HG03066 (cell line): ENCODE measurements around the gene CHST15.

Experiments used
- ATAC-seq: cut with Tn5 transposase; IDR thresholded peaks from one replicate; pipeline ENCODE4 v1.9.1; 2021; ENCODE audit warnings: low read depth; ENCODE audit not compliant: unreplicated experiment

CHST15 gene

DNA sequence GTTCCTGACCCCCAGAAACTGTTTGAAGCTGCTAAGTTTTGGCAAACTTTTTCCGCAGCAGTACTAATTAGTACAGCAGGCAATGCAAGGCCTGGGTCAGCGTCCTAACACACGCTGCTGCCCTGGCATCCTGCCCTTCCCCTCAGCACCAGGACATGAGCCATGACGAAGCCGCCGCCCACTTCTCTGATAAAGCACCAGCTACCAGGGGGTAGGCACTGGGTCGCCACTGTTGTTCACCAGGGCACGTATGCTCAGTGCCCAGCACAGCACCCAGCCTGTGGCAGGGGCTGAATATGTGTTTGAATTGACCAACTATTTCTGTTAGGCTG, 59.5 kb downstream of the CHST15 start:
- no peak for ATAC-seq

GRCh38 chr10:124032971-124033886, 60.2 kb downstream of the CHST15 start:
- no peak for ATAC-seq

DNA sequence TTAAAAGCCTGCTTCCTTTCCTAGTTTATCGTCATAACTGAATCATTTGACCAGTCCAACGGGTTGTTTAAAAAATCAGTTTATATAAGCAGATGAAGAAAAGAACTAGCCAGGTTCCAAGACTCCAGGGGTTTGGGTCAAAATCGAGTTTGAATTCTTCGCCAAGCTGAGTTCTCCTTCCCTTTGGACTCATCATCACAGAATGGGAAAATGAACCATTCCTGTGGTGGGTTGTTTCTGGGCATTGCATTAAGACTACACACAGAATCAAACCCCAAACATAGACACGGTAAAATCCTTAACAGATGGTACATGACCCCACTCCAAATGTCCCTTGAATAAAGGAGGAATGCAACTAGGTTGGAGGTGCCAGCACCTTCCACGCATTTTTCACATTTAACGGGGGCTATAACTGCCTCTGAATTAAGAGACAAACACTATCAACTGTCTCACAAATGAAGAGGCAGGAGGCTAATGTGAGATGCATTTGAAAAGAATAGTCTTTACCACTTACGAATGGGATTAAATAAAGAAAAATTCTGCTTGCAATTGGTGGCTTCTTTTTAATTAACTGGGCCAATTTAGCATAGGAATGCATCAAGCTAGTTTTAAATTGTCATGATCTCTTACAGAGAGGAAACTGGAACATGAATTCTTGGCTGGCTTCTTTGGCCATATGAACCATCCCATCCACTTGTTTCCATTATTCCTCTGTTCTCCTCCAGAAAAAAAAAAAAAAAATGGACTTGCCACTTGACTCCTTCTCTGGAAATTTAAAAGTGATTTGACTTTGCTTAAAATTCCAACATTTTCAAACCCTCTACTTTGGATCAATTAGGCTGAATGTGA, 61.1 kb downstream of the CHST15 start:
- no peak for ATAC-seq

DNA sequence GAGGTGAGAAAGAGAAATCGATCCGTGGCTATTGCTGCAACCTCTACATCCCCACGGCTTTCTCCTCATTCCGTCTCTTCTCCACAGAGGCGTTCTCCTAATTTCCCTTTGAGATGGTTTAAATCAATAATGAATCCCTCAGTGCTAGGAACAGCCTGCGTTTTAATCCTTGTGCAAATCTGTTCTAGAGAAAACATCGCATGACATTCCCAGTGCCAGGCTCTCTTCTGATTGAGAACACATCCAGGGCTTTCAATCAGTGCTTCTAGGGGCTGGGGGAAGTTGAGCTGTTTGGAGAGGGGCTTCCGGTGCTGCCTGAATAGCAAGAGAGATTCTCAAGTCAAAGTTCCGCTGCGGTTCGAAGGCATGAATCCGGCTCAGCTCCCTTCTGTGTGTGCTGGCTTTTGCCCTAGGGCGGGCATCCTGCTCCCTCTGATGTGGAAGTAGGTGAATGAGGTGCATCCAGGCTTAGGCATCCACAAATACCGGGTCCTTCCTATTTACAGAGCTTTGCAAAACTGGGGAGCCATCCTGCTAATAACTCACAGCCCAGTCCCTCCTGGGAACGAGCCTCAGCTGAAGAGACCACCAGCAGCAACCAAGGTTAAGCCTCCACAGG, 62.8 kb downstream of the CHST15 start:
- no peak for ATAC-seq

DNA sequence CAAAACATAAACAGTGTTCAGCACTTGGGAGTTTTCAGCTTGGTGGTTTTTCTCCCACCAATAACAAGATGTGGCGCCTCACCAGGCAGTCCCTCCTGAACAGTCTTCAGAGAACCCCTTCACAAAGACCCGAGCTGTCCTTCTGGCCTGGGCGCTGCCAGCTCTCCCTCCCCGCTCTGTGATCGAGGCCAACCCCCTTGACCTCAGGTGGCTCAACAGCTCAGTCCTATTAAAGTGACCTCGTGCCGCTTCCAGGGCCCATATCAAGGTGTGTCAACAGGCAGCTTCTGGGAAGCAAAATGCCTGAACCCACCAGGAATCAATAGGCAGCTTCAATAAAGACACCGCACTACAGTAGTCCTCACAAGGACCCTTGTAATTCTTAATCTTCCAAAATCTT, 63.3 kb downstream of the CHST15 start:
- no peak for ATAC-seq

GRCh38 chr10:124029559-124029958, 63.8 kb downstream of the CHST15 start:
- no peak for ATAC-seq

DNA sequence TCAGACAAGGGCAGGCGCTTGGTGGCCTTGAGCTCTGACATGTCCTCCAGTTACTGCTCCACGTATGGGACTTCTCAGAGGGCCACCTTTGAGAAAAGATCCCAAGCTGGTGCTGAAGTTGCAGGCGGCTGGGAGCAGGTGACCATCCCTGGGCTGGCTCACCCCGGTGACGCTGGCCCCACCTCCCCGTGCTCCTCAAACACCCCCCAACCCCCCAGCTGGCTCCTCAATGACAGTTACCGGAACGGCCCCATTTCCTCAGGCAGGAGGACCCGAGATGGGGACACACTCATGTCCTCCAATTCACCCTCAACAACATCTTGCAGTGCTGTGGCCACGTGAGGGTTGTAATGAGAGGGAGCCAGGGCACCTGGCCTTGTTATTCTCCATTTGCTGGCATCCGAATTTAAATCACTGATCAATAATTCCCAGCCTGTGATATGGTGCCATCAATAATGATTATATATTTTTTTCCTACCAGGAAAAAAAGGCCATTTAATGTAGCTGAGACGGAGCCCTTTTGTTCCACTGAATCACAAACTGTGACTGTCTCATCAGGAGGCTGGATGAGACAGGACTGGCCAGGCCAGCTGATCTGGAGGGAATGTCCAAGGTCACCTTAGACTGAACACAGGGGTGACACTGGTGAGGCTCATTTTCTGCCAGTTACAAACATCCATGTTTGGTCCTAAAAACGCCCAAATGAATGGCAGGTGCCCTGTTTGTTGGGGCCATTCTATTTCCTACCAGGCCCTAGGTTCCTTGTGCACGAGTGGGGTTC, 64.5 kb downstream of the CHST15 start:
- no peak for ATAC-seq

- ATAC-seq, result no peak
These were observed 65.7 kb downstream of the CHST15 start for GRCh38 chr10:124027651-124028050.

- no peak for ATAC-seq
These were observed 66.3 kb downstream of the CHST15 start for GRCh38 chr10:124027031-124027611.

DNA sequence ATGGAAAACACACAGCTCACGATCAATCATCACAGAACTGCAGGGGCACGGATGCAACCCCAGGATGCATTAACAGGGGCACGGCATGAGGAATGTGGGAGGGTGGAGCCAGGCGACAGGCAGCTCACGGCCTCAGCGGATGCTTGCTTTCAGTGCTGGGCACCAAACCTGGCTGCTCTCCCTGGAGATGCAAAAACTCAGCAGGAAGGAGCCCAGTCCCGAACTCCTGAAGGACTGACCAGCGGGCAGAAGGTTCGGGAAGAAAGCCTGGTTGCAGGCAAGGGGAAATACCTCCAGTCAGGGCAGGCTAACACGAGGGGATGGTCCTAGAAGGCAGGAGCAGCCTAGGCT, 66.8 kb downstream of the CHST15 start:
- no peak for ATAC-seq

- no peak for ATAC-seq
These were observed 67.5 kb downstream of the CHST15 start for GRCh38 chr10:124025660-124026588.

DNA sequence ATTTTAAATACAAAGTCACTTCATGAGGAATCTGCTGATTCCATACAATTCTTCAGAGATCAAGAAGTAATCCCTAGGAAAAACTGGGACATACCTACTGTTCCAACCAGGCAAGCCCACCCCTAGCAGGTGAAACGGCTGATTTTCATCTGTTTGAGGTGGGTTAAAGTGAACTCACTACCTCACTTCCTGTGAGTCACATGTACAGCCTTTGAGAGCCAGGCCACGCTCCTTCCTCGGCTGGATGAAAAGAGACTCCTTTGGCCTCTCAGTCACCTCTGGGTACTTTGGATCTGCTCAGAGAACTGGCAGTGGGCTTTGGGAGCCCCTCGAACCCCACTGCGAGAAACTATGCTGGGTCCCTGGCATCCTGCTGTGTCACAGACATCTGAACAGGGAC, 68.2 kb downstream of the CHST15 start:
- no peak for ATAC-seq

DNA sequence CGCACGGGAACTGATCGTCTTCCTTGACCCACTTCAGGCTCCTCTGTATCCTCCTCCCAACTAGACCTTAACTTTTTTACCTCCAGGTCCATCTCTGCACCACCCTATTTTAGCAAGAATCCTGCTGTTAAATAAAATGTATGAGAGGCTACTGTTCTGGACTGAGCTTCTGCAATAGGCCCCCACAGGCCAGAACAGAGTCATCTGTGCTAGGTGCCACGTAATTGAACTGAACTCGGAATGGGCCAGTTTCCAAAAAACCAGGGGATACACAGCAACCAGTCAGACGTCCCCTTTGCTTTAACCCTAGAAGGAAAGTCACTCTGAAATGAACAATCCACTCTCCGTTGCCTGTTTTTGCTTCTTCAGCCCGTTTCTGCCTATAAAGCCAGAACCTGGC, 71.3 kb downstream of the CHST15 start:
- no peak for ATAC-seq

GRCh38 chr10:124020981-124021815, 72.2 kb downstream of the CHST15 start:
- no peak for ATAC-seq

- ATAC-seq, result no peak
These were observed 73.3 kb downstream of the CHST15 start for GRCh38 chr10:124019886-124020797.

GRCh38 chr10:124018886-124019525, 74.4 kb downstream of the CHST15 start:
- ATAC-seq, result no peak

- ATAC-seq, result no peak
These were observed 75.7 kb downstream of the CHST15 start for GRCh38 chr10:124017729-124018128.
